Suprapubic skin (tissue), 4 donors: Measurements from ENCODE around the gene EBLN2.

Experiments used
- POLR2A ChIP-seq, 2 donors: fragments of 450-650 bp; IDR thresholded peaks; one replicate each; pipeline ENCODE4 v1.6.1; 2017; ENCODE audit warnings: antibody characterized with exemption in 2 of 2, mild to moderate bottlenecking in 2 of 2, moderate library complexity in 2 of 2
- POLR2AphosphoS5 ChIP-seq, 3 donors: sonication (generic); formaldehyde crosslinking; IDR thresholded peaks; one replicate each; pipeline ENCODE4 v1.6.1; 2017; ENCODE audit warnings: antibody characterized with exemption in 3 of 3
- TF ChIP-seq, protein P1 (sequence below), 2 donors: fragments of 200-600 bp in 1 of 2; fragments of 450-650 bp in 1 of 2; sonication (generic) in 1 of 2; IDR thresholded peaks; one replicate each; pipeline ENCODE4 v1.5.1; 2016 to 2019; ENCODE audit warnings: antibody characterized with exemption in 2 of 2, mild to moderate bottlenecking in 1 of 2, moderate library complexity in 1 of 2

DNA sequence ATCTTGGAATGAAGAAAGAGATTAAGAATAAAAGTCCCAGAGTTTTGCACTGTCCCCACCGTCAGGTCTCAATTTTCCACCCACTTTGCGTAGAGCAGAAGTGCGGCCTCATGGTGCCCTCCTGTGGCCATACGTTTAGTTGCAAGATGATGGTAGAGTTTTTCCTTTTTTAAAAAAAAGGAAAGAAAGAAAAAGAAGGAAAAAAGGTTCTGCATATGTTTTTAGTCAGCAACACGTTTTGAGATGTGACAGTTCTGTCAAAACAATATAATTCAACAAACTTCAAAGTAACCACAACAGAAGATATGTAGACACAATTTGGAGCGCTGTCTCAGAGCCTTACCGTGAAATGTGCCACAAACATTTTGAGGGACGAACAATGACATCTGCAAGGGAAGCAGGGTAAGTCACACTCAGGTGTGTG lies 24.6 kb downstream of the EBLN2 start:
- TF ChIP-seq, protein P1, sequence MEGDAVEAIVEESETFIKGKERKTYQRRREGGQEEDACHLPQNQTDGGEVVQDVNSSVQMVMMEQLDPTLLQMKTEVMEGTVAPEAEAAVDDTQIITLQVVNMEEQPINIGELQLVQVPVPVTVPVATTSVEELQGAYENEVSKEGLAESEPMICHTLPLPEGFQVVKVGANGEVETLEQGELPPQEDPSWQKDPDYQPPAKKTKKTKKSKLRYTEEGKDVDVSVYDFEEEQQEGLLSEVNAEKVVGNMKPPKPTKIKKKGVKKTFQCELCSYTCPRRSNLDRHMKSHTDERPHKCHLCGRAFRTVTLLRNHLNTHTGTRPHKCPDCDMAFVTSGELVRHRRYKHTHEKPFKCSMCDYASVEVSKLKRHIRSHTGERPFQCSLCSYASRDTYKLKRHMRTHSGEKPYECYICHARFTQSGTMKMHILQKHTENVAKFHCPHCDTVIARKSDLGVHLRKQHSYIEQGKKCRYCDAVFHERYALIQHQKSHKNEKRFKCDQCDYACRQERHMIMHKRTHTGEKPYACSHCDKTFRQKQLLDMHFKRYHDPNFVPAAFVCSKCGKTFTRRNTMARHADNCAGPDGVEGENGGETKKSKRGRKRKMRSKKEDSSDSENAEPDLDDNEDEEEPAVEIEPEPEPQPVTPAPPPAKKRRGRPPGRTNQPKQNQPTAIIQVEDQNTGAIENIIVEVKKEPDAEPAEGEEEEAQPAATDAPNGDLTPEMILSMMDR (IDR thresholded peaks at IDR 0.05), result peak; percentile 65
- no peak for TF ChIP-seq POLR2AphosphoS5 (IDR thresholded peaks at IDR 0.05)
- TF ChIP-seq POLR2A (IDR thresholded peaks at IDR 0.05), result no peak
